ENCODE measurements around the gene RPS6KB2. TPM values are rescaled to one million over a fixed set of nuclear protein-coding genes. Genes with fewer than 3 reads are reported as not detected.

Gene RPS6KB2
- 10 to 100 TPM; 22.2 to 35.4 (median 27.0) TPM for total RNA-seq

GRCh38 chr11:67428052-67429001, at the start of gene RPS6KB2:
Gene RPS6KB2, plus strand, starts transcription at chr11:67428494. Its CDS starts 52 bp downstream, at chr11:67428546.
- no peak for TF ChIP-seq CTCF (IDR thresholded peaks at IDR 0.05; ENCODE audit: low read depth)

- TF ChIP-seq CTCF (IDR thresholded peaks at IDR 0.05; ENCODE audit: low read depth) = no peak
Observed at GRCh38 chr11:67378544-67378943, 49.8 kb upstream of the RPS6KB2 start.

- TF ChIP-seq CTCF (IDR thresholded peaks at IDR 0.05; ENCODE audit: low read depth) = no peak
Observed at GRCh38 chr11:67379061-67380058, 48.9 kb upstream of the RPS6KB2 start.

- no peak for TF ChIP-seq CTCF (IDR thresholded peaks at IDR 0.05; ENCODE audit: low read depth)
Observed at GRCh38 chr11:67381244-67381972, 46.9 kb upstream of the RPS6KB2 start.

GRCh38 chr11:67382276-67383136, 45.8 kb upstream of the RPS6KB2 start:
- TF ChIP-seq CTCF (IDR thresholded peaks at IDR 0.05; ENCODE audit: low read depth) = no peak

GRCh38 chr11:67384851-67385366, 43.4 kb upstream of the RPS6KB2 start:
- TF ChIP-seq CTCF (IDR thresholded peaks at IDR 0.05; ENCODE audit: low read depth) = no peak

Measured in subcutaneous adipose tissue (tissue), 4 donors.